HG03575 (cell line): ENCODE data around the gene CLCN7.

ENCODE experiments used
- ATAC-seq: cut with Tn5 transposase; IDR thresholded peaks from one replicate; pipeline ENCODE4 v1.9.1; 2021; ENCODE audit not compliant: unreplicated experiment, insufficient number of reproducible peaks, low FRiP score; ENCODE audit errors: extremely low read depth

CLCN7 gene

GRCh38 chr16:1436731-1437355, 38.0 kb downstream of the CLCN7 start:
- ATAC-seq: no peak

DNA sequence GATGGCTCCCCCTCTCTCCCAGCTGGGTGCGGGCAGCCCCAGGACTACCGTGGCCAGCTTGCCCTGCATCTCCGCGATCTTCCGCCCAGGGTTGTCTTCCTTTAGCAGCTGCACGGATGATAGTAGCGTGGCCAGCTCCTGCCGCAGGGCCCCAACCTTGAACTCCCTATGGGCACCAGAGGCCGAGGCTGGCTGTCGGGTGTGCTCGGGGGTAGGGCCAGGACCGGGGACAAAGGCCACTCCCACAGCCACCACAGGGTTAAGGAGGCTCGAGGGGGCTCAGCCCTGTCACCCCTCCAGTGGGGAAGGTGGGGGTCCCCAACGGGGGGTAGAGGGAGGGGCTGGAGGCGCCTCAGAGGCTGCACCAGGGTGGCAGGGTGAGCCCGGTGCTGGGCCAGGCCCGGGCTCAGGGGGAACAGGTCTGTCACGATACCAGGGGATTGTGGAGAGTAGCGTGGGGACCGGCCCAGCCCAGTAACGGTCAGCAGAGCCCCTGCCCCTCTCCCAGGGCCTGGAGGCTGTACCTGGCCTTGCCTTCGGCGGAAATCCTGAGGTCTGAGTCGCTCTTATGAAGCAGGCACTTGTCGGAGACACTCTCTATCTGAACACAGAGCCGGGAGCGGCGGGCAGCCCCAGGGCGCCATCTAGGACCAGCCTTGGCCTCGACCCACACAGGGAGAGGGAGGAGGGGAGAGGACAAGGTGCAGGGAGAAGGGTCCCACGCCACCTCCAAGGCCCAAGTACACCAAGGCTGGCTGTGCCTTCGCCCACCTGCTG, 38.7 kb downstream of the CLCN7 start:
- no peak for ATAC-seq

GRCh38 chr16:1434644-1435592, 39.9 kb downstream of the CLCN7 start:
- ATAC-seq: no peak

GRCh38 chr16:1433756-1434155, 41.1 kb downstream of the CLCN7 start:
- ATAC-seq: no peak

DNA sequence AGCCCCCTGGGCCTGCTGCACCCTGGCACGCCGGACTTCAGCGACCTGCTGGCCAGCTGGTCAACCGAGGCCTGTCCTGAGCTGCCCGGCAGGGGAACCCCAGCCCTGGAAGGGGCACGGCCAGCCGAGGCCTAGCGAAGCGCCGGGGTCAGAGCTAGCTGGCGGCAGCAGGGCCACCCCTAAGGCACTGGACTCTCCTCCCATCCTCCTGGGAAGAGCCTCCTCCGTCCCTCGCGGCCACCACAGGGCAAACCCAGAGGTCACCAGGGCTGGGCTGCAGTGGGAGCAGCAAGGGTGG, 41.6 kb downstream of the CLCN7 start:
- no peak for ATAC-seq

GRCh38 chr16:1432388-1433262, 42.2 kb downstream of the CLCN7 start:
- no peak for ATAC-seq

DNA sequence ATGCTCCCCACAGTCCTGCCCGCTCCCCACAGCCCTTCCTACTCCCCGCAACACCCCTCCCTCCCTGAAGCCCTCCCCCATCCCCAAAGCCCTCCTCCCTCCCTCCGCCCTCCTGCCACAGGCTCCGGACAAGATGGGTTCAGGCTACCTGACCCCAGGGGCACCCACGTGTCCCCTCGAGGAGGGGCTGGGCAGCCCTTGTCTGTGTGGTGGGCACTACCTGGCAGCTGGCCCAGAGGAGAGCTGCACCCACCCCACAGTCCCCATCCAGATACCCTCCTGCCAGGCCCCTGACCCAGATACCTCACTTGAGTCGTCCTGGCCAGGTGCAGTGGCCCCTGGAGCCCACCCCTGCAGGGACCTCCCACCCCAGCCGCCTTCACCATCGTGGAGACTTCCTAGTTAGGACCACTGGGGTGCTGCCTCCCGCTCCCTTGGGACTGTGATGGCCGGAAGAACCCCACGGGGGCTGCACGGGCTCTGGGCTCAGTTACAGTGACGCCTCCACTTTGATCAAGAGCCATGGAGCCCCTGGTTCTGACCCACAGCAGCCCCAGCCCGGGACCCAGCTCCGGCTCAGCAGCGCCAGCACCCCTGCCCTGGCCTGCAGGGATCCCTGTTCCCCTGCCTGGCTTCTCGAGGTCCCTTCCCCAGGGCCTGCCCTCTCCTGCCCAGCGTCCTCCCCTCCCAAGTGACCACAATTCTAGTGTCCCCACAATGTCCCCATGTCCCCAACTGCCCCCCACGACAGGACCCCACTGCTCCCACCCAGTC, 43.1 kb downstream of the CLCN7 start:
- ATAC-seq: no peak

DNA sequence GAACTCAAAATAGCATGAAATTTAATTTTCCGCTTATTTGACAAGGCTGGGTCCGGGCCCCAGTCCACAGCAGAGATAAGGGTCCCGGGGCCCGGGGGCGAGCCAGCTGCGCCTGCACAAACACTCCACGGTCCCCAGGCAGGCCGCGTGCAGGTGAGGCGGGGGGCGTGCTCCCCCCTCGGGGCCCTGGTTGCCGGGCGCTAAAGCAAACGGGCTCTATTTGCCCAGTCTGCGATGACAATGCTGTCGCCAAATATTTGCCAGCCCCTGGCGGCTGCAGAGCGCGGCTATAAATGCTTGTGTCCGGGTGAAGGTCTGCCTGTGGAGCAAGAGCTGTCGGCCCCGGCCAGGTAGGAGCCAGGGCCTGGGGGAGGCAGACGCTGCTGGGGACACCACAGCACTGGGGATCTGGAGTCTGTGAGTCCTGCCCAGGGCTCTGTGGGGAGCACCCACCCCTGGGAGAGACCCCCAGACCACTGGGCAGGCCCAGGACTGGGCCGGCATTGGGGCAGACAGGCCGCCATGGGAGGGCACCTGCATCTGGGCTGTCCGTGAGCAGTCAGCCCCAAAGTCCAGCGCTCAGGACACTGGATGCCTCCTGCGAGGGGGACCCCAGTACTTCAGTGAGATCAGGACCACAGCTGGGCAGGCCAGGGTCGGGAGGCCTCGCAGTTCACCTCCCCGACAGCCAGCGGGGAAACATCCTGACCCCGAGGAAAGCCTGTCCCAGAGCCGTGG, 43.9 kb downstream of the CLCN7 start, which contains the start of gene PERCC1:
TSS of gene PERCC1 (plus strand) at position 320 of the 738 bp plus-strand sequence. CDS start 1,516 bp downstream, outside the sequence.
- ATAC-seq: no peak

DNA sequence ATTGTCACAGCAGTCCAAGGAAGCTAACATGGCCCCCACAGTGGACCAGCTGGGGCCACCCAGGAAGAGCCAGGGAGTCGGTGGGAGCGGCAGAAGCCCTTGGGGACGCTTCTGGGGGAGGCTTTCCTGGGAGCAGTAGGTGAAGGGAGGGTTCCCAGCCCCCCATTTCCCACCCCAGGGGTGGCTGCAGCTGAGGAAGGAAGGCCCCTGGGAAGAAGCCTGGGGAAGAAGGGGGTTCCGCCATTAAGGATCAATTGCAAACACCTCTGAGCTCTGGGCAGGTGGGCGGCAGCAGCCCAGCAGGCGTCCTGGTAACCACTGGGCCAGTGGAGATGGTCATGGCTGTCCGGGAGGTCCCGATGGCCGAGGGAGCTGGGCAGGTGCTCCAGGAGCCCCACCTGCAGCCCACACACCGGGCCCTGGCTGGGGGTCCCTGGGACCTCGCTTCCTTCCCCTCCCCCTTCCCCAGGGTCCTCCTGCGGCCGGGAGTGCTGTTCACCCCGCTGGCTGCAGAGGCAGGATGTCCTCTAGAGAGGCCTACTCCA, 44.5 kb downstream of the CLCN7 start:
- ATAC-seq: no peak

GRCh38 chr16:1429631-1430030, 45.2 kb downstream of the CLCN7 start:
- ATAC-seq: no peak

GRCh38 chr16:1429012-1429411, 45.8 kb downstream of the CLCN7 start:
- no peak for ATAC-seq

DNA sequence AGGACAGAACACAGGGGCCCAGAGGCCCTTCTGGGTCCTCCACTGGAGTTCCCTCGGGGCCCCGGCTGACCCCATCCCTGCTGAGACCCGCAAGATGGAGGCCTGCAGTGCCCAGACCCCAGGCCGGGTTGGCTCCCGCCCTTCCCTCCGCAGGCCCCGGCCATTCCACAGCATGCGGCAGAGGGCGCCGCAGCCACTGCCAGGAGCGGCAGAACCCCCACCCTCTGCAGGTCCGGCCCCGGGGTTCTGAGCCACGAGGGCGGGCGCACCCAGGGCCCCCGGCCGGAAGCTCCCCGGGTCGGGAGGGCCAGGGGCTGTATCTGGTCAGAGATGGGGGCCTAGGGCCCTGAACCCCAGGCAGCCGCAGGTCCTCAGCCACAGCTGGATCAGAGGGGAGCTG, 46.3 kb downstream of the CLCN7 start:
- ATAC-seq: no peak

DNA sequence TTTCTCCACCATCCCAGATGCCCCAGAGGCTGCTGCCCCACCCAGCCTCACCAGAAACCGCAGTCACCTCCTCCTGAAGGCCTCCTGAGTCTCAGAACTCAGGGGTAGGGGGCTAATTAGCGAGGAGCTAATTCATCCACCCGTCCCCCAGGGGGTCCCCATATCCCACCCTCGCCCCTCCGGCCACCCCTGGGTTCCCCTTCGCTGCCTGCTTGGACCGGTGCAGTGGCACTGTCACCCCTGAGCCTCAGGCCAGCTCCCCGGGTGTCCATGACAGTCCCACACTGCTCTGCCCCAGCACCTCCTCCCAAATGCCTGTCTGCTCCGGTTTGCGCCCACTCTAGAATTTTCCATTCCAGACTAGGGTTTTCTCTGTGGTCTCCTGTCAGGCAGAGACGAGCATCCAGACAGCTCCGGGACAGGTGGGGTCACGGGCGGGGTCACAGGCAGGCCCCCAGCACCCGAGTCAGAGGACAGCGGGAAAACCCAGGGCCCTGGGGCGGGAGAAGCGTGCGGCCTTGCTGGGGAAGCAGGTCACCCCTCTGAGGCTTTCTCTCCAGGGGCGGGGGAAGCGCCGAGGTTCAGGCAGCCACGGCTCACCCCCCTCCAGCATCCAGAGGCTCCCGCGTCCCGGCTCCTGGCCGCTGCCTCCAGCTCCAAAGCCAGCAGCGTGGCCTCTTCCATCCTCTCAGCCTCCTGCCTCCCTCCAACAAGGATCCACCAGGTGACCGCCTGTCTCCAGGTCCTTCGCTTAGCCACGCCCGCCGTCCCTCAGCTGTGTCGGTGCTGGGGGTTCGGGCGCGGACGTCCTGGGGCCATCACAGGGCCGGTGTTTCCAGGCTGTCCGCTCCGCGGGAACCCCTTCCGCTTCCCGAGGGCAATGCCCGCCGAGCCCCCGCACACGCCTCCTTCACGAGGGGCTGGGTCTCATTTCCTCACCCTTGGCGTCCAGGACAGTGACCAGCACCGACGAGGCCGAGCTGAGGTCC, 47.1 kb downstream of the CLCN7 start:
- no peak for ATAC-seq

- no peak for ATAC-seq
Measured at GRCh38 chr16:1426734-1427471, 47.9 kb downstream of the CLCN7 start.

DNA sequence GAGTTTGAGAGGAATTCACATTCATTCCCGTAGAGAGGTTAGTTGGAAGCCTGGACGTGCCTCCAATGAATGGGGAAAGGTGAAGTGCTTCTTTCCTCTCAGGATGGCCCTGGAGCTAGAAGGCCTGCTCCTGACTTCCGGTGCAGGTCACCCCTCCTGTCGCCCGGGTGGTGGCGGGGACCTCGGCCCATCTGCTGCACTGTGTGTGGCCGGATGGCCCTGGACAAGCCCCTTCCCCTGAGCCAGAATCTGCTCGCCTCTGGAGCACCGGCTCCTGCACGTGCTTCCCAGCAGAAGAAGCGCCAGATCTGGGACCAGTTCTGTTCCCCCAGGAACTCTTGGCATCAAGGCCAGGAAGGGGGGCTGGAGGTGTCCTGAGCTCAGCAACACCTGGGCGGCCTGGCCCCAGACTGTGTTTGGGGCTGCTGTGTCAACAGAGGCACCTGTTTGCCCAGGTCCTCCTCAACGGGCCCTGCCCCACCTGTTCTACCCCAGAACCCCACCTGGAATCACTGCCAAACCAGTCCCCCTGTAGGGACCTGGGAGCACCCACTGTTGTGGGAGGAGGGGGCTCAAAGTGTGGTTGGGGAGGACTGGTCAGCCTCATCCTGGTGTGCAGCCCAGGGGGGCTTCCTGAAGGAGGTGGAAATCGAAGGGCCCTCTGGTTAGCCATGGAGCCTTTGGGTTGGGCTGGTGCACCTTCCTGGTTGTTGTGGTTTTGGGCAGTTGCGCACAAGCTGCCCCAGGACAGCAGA, 49.0 kb downstream of the CLCN7 start:
- no peak for ATAC-seq
